Activated CD8-positive, alpha-beta memory T cell treated with anti-CD3 and anti-CD28 coated beads, Interleukin-2, amount 50 U/mL, for 1 hour (primary cell): ENCODE results near the gene DYNLL2.
"Not testable (repeated sequence)": the region's sequence is repeated elsewhere in the genome, so short reads cannot be mapped to it uniquely, and the experiment has no call there.

Source experiments
- DNase-seq: peaks from one replicate; pipeline ENCODE4 v3.0.0-alpha.2; 2020; ENCODE audit errors: extremely low read depth

DYNLL2 gene

DNA sequence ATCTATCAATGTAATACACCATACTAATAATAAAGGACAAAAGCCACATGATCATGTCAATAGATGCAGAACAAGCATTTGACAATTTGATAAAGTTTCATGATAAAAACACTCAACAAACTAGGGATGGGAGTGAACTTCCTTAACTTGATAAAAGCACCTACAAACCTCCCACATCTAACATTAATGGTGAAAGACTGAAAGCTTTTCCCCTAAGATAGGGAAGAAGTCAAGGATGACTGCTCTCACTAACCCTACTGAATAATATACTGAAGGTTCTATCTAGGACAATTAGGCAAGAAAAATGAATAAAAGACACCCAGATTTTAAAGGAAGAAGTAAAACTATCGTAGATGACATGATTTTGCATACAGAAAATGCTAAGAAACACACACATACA lies 10.4 kb upstream of the DYNLL2 start:
- no peak for DNase-seq

DNA sequence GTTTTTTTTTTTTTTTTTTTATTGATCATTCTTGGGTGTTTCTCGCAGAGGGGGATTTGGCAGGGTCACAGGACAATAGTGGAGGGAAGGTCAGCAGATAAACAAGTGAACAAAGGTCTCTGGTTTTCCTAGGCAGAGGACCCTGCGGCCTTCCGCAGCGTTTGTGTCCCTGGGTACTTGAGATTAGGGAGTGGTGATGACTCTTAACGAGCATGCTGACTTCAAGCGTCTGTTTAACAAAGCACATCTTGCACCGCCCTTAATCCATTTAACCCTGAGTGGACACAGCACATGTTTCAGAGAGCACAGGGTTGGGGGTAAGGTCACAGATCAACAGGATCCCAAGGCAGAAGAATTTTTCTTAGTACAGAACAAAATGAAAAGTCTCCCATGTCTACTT lies 10.0 kb upstream of the DYNLL2 start:
- DNase-seq: not testable (repeated sequence)

DNA sequence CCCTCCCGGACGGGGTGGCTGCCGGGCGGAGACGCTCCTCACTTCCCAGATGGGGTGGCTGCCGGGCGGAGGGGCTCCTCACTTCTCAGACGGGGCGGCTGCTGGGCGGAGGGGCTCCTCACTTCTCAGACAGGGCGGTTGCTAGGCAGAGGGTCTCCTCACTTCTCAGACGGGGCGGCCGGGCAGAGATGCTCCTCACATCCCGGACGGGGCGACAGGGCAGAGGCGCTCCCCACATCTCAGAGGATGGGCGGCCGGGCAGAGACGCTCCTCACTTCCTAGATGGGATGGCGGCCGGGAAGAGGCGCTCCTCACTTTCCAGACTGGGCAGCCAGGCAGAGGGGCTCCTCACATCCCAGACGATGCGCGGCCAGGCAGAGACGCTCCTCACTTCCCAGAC lies 8.8 kb upstream of the DYNLL2 start:
- DNase-seq: not testable (repeated sequence)

DNA sequence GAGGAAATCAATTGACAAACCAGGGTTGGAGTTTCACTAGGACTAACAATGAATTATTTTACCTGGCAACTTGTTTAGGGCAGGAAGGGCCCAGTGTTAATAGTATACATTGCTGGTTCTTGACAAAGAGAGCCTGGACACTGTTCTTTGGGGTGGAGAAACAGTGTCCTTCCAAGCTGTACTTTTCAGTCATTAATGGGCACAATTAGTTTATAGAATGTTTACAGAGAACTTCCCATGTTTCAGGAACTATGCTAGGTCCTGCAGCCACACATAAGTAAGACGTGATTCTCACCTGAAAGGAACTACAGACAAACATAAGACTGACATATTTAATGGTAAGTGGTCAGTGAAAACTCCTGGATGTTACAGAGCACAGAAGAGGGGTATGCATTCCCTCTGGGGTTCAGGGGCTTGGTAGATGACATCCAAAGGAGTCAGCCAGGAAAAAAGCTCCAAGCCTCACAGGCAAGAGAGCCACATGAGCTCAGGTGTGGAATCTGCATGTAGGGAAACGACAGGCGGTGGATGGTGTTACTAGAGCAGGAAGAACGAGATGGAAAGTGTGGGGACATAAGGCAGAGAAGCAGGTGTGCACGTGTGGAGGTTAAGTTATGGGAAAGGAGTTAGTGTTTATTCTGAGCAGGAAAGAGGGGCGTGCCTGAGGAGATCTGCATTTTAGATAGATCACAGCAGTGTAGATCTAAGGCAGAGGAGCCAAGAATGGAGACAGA lies 3.8 kb upstream of the DYNLL2 start:
- no peak for DNase-seq

DNA sequence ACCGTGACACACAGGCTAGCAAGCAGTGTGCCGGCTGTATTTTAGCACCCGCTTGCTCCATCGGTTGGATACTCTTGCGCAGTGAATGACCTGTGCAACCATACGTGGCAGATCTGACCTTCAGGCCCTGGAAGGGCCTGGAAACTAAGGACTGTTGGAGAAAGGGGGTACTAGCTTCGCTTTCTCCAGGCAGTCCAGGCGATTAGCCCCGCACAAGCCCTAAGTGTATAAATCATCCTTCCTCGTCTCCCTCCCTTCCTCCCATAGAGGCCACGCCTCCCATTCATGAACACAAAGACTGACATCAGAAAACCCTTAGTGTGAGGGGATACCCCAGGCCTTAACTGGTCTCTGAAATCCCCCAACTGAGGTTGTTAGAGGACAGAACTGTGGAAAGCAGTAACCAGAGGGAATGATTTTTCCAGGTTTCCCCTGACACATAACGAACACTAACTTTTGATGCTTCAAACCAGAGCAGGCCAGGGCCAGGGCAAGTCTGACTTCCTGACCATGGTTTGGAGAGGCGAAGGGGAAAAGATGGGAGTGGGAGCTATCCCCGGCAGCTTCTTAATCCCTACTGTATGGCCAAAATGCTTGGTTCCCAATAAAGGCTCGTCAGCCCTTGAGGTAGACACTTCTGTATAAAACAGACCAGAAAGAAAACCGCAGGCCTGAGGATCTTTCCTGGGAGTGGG lies 1.4 kb upstream of the DYNLL2 start:
- DNase-seq: no peak

DNA sequence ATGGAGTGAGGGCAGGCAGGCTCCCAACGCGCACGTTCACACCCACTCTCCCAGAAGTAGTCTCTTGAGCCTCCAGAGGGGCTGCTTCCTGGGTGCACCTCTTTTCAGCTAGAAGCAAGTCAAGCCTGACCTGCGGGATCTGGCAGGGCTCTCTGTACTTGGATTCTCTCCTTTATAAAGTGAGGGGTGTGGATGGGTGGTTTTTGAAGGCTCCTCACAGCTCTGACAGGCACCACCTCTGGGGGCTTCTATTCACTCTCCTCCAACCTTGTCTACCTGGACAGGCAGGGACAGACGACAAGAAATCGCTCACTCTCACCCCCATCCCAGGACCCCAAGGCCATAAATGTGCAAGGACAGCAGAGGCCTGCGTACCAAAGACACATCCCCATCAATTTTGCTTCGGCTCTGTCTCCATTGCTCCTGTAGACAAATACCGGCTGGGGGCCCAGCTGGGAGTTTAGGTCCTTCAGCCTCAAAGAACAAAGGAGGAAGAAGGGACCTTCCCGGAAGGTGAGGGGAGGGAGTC lies 814 bp upstream of the DYNLL2 start:
- no peak for DNase-seq

DNA sequence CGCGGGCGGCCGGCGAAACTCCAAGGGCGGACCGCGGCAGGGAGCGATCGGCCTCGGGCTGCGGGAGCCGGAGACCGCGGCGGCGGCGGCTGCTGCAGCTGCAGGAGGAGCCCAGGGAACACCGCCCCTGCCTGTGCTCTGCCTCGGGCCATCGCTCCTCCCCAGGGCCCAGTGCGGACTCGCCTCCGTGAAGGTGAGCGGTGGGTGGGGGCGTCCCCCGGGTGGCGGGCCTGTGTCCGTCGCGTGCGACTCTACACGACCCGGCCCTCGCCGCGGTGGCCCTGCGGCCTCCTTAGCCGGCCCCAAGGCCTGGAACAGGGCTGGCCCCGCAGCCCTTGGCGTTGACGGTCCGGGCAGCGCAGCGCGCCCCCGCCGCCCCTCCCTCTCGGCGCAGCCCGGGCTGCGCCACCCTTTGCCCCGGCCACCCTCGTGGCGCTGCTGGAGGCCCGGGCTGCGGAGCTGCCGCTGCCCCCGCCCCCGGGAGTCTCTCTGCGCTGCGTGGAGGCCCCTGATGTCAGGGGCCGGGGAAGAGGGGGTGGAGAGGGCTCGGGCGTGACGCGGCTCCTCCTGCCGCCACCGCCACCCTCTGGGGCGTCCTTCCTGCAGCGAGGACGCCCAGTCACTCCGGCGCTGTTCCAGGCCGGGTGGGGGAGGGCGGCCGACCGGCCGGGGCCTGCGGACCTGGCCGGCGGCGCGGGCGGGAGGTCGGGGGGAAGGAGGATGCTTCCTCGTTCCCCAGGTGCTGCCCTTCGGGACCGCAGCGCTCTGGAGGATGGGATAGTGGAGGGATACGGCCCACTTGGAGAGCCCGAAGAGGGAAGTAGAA lies 485 bp downstream of the DYNLL2 start:
- DNase-seq: no peak

DNA sequence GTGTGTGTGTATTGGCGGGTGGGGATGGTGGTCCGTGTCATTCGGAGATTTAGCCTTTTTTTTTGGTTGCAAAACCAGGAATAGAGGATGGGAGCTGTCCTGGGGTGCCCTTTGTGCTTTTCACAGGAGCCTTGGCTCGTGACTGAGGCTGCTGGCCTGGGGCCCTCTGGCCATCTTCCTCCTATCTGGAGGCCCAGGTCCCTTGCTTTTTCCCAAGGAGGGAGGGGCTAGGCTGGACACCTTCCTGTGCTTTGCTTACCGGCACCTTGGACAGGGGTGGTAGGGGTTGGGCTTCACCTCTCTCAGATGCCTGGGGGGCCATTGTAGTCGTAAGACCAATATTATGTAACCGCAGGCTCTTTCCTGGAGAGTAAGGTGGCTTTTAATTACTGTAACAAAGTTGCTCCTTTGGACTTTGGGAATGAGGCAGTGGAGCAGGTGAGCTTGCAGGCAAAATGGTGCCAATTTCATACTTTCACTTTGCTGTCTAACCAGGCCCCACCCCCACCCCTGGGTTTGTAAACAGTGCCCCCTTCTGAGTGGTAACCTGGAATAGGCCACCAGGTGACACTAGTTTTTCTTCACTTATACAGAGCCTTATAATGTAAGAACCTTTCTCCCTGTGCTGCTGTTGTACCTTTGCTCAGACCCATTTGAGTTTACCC lies 1.2 kb downstream of the DYNLL2 start:
- DNase-seq: no peak

DNA sequence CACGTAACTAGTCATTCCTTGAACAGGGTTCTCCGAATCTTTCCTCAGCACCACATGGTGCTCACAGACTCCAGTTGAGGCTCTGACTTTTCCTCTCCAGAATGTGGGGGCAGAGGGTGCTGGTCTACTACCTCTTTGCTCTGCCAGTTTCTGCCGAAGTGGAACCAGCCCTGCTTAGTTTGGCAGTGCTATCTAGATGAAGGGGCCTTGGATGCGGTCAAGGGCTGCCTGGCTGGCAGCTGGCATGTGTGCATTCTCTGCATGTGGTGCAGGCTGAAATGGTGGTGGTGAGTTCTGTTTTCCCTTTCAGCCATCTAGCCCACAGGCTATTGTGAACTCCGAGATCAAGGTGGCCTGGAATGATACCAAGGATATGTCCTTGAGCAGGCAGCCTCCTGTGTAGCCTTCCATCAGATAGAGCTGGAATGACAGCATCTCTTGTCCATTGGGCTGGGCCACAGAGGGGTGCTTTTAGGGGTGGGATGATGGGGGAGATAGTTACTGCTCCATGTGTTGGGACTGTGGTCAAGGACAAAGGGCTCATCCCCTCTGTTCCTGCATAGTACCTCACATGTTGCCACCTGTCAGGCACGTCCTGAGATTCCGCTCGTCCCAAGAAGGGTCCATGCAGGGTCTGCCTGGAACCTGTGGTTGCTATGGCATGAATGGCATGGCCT lies 2.0 kb downstream of the DYNLL2 start:
- DNase-seq: no peak

DNA sequence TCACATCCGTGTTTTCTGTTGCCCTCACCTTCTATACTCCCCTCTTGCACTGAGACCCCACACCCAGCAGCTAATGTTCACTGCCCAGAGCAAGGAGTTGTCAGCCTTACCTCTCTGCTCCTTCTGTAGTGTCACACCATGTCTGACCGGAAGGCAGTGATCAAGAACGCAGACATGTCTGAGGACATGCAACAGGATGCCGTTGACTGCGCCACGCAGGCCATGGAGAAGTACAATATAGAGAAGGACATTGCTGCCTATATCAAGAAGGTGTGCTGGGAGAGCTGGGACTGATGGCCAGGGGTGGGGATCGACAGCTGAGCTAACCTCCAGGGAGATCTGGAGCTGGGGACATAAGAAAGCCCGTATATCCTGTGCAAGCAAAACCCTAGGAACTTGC lies 3.7 kb downstream of the DYNLL2 start:
- DNase-seq: no peak

DNA sequence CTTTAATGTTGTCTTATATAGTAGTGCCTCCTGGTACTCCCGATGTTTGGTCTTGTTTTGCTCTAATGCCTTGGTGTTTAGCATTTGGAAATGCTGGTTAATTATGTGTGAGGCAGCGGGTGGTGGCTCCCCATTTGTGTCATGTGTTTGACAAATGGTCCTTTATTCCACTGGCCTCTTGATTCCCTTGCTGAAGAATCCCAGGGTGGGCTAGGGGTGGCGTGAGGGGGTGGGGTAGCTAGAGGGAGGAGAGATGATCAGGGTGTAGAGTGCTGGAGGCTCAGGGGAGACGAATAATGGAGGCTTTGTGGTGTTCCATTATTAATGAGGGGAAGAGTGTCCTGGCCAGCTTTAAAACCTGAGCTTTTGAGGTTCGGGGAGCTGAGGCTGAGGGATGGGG lies 5.4 kb downstream of the DYNLL2 start:
- no peak for DNase-seq

DNA sequence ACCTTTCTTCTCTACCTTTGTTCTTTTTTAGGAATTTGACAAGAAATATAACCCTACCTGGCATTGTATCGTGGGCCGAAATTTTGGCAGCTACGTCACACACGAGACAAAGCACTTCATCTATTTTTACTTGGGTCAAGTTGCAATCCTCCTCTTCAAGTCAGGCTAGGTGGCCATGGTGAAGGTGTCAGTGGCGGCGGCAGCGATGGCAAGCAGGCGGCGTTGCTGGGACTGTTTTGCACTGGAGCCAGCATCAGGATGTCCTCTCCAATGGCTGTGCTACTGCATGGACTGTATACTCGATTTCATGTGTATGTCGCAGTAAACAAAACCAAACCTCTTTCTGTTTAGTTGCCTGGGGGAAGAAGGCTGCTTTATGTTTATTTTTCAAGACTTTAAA lies 5.9 kb downstream of the DYNLL2 start:
- no peak for DNase-seq

DNA sequence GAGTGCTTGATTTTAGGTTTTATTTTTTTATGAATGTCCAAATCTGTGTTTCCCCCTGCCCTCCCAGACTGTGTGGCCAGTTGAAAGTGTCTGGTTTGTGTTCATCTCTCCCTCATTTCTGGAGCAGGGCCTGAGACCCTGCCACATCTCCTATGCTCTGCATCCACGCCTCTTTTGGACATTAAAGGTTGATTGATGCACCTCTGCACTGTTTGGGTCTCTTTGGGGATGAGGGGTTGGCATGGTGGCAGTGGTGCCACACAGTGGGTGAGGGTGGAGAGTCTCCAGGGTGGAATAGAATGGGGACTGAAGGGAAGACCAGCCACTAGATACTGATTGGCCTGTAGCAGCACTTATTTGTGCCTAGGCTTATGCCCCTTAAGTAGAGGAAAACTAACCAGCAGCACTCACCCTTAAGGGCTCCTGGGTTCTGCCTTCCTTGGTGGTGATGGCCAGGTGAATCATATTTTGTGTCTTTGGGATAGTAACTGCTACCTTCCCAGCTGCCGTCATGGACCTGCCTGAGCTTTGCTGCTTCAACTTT lies 7.9 kb downstream of the DYNLL2 start:
- no peak for DNase-seq

DNA sequence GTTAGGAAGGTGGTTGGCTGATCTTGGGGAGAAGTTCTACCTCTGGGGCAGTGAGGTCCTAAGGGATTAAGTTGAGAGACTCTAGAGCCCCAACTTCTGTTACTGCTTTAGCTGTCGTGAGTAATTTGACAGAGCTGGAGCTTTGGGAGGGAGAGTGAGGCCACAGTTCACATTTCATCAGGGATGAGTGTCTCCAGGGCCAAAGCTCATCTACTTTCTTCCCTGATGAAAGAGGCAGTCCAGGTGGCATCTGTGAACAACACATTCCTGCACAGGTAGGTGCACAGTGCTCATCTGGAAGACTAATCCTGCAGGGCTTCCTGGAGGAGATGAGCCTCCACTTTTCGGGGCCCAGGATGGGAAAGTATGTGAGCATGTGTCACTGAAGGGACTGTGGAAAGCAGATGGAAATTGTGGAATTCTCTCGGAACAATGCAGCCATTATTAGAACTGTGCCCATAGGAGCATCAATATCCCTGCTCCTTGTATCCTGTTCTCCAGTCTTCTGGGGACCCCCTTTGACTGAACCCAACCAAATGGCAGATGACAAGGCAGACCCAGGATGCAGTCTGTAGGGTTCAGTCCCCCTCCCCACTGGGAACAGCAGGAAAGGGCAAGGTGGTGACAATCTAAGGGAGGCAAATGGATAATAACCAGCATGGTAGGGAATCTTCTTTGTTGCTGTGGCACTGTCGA lies 9.0 kb downstream of the DYNLL2 start:
- no peak for DNase-seq

DNA sequence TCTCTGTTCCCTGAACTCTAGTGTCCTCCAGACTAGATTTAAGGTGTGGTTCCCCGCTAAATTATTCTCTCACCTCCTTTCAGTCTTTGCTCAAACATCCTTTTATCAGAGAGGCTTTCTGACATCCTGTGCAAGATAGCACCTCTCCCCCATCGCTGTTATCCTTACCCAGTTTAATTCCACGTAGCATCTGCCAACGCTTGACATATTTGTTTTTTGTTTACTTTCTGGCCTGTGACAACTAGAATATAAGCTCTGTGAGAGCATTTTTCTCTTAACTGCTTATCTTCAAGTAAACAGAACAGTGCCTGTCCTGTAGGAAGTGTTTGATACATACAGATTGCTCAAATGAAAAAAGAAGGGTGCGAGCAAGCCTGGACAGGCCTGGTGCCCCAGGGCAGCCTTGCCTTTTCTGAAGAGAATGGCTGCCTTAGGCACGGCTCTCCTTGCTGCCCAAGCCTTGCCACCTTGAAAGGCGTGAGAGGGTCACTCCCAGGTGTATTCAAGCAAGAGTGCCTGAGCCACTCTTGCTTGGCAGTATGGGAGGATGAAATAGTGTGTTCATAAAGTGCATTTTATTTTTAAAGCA lies 9.7 kb downstream of the DYNLL2 start:
- no peak for DNase-seq

DNA sequence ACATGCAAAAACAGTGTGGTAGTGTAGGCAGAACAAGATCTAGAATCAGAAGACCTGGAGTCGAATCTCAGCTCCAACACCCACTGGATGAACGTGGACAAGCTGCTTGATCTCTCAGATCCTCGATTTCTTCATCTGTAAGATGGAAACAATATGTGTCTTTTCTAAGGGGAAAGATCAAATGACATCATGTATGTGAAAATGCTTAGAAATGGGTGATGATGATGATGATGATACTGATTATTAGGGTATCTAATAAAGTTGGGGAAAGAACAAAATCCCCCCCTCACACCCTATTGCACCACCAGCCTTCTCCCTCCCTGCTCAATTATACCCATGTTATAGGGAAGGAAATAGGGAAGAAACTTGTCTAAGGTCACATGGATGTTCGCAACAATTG lies 10.9 kb downstream of the DYNLL2 start:
- no peak for DNase-seq

DNA sequence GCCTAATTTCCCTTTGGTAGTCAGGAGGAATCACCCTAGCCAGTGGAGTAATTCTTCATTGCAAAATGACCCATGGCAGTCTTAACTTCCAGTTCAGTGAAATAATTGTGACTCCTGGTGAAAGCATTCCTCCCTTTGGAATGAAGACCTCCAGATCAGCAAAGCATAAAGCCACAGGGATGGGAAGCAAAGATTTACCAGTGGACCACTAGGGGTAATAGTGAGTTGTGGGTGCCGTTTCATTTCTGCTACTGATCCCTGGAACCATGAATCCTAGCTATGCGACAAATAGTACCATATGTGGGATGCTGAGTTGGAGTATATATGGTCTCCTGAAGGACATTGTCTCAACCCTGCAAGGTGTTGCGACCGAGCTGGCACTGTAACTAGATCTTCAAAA lies 13.7 kb downstream of the DYNLL2 start:
- no peak for DNase-seq

DNA sequence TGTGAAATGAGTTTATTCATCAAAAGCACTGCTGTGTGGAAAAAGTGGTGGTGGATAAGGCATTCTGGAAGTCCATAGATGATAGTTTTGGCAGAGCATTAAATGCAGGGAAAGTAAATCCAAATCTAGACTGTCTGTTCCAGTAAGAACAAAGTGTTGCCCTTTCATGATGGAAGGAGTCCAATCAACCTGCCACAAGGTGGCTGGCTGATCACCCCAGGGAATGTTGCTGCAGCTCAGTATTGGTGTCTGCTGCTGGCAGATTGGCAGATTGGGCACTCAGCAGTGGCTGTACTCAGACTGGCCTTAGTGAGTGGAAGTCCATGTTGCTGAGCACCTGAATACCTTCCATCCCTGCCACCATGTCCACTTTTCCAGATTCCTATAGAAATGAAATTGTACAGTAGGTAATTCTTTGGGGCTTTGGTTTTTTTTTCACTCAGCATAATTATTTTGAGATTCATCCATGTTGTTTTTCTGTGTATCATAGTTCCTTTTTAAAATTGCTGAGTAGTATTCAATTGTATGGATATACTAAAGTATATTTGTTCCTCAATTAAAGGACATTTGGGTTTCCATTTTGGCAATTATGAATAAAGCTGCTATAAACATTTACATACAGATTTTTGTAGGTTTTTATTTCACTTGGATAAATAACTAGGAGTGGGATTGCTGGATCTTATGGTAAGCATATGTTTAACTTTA lies 14.3 kb downstream of the DYNLL2 start:
- no peak for DNase-seq

DNA sequence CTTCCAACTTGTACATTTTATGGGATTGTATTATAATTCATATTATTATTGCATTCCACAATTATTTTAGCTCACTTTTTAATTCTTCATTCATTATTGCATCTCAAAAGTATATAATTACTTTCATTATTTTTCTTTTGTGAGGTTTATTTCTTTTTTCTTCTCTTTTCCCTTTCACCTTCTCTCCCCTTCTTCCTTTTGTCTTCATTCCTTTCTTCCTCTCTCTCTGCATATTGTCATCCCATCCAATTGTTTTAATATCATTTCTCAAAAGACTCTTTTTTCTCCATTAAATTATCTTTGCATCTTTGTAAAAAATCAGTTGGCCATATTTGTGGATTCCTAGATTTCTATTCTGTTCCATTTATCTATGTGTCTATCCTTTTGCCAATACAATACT lies 17.3 kb downstream of the DYNLL2 start:
- no peak for DNase-seq
